ENCODE results near the gene CYP2A7. TPM values are rescaled to one million over a fixed set of nuclear protein-coding genes. Genes with fewer than 3 reads are reported as not detected.
A peak's percentile ranks its signal among the peaks of the same experiment; 100 is the strongest.
"Not testable (repeated sequence)": the region's sequence is repeated elsewhere in the genome, so short reads cannot be mapped to it uniquely, and the experiment has no call there.

The CYP2A7 gene
- total and polyA plus RNA-seq, 2 of the 8 experiments (the other 6 are each of a cell fraction or from before 2014, with no cell fraction given): 0.23 TPM; not detected in 1

DNA sequence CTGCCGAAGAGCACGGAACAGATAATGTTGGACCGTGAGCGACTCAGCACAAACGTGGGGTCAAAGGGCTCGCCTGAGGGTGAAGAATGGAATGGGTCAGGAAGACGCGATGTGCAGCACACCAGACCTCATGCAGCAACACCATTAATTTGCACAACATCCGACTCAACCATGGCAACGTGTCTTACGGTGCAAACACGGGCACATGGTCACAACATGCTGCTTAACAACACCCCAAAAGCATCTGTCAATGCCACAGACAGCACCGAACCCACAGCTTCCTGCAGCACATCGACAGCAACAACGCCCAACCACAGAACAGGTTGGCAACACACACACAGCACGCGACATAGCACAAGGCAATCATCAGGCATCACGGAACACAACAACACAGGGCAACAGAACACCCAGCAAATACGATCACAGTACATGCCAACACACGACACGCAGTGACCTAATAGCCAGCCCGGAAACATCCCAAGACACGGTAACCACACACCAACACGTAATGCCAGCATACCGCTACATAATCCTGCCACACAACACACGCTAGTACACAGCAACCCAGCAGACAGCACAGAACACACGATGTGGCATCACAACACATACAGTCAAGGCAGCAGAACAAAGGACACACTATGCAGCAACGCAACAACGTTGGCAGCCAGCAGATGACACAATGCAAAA is 55.2 kb downstream of the CYP2A7 start:
- H3K27me3 ChIP-seq (replicated peaks in 1 of 4; ENCODE audit: control insufficient read depth in 3 of 4, extremely low read depth in 1 of 4, insufficient read depth in 3 of 4, low read length in 3 of 4); H3K56ac ChIP-seq (replicated peaks; ENCODE audit: insufficient read length, low read depth, low read length); H3K18ac ChIP-seq (ENCODE audit: extremely low read depth, low read length); H3K4me2 ChIP-seq (ENCODE audit: insufficient read depth in 1 of 2, low read depth in 2 of 2, low read length in 2 of 2); H4K8ac ChIP-seq (ENCODE audit: extremely low read depth, insufficient read depth, low read length); H3K23me2 ChIP-seq (ENCODE audit: low read depth, low read length); H3K4me1 ChIP-seq (replicated peaks in 1 of 4; ENCODE audit: control insufficient read depth in 3 of 4, insufficient read depth in 4 of 4, low read length in 3 of 4); H3K79me1 ChIP-seq (ENCODE audit: low read depth, low read length); H3K27ac ChIP-seq (ENCODE audit: low read depth, low read length); CTCF ChIA-PET (ENCODE audit: partially characterized antibody); H3K9ac ChIP-seq (replicated peaks in 1 of 4; ENCODE audit: extremely low read depth in 1 of 4, low read depth in 3 of 4, low read length in 3 of 4); H2BK120ac ChIP-seq (replicated peaks; ENCODE audit: low read depth, low read length); H3K14ac ChIP-seq (ENCODE audit: insufficient read length); H3K79me2 ChIP-seq (ENCODE audit: control insufficient read depth in 1 of 2, insufficient read depth in 2 of 2, low read length in 2 of 2); DNase-seq (ENCODE audit: low read depth in 1 of 2, low spot score in 2 of 2); H4K20me1 ChIP-seq (replicated peaks in 1 of 2; ENCODE audit: control insufficient read depth in 1 of 2, insufficient read depth in 2 of 2, low read length in 2 of 2); FAIRE-seq; H4K91ac ChIP-seq (replicated peaks; ENCODE audit: insufficient read length, low read length); H3K4me3 ChIP-seq (ENCODE audit: extremely low read depth in 1 of 4, insufficient read depth in 2 of 4, low read depth in 3 of 4, low read length in 4 of 4); H3K9me3 ChIP-seq (ENCODE audit: insufficient read depth in 2 of 2, low read depth in 1 of 2, low read length in 1 of 2); H3K23ac ChIP-seq (ENCODE audit: insufficient read length); H3K36me3 ChIP-seq (ENCODE audit: control insufficient read depth in 2 of 4, insufficient read depth in 4 of 4, low read length in 3 of 4); H3K4ac ChIP-seq (replicated peaks; ENCODE audit: insufficient read length, low read depth, low read length); H4K5ac ChIP-seq (ENCODE audit: insufficient read length, low read depth, low read length): not testable (repeated sequence)
- Histone ChIP-seq H2BK12ac (ENCODE audit: low read depth, low read length) (peak overlapping the region; percentile 97; the same call in 1 of the 2 replicates), H2BK15ac (ENCODE audit: low read length) (peak overlapping the region; percentile 72; the same call in 1 of the 2 replicates), H2AK5ac (ENCODE audit: low read depth, low read length) (peak overlapping the region; percentile 95), H2BK20ac (ENCODE audit: low read length) (peak overlapping the region; percentile 34; the same call in 1 of the 2 replicates), H2BK5ac (ENCODE audit: low read depth, low read length) (0 out of 2 replicates have a peak overlapping the region, but pooled peaks have one; percentile 68), H2AFZ (ENCODE audit: low read length) (0 out of 2 replicates have a peak overlapping the region, but pooled peaks have one; percentile 8)
- POLR2A ChIA-PET (ENCODE audit: partially characterized antibody): interaction anchor here (0.8 kb wide), 1 partner anchor 29 kb away, joined by 4 read pairs; no protein-coding TSS in a partner anchor
- 94% methylated on average over 29 of the region's 29 CpGs; no CpG with 5 or more reads in 1 of the 2 experiments for WGBS, 2 experiments (ENCODE audit: extremely low coverage in 1 of 2, insufficient coverage in 1 of 2, insufficient read length in 1 of 2, insufficient replicate concordance in 2 of 2, low coverage in 1 of 2, low lambda C conversion rate in 2 of 2, missing lambda C conversion rate in 1 of 2)

DNA sequence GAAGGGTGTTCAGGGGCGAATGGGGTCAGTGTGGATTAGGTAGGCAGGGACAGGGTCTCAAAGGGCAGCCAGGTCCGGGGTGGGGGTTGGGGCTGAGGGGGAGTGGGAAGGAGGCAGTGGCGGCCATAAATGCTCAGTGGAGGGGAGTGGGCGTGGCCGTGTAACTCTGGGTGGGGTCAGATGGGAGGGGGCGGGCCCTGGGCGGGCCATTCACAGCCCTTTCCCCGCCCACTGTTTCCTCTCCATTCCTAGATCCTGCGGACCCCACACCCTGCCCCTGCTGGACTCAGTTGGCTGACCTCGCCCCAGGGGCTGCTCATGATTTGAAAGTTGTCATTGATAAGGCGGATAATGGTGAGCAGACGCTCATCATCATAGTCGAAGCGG is 55.7 kb downstream of the CYP2A7 start:
- H4K91ac ChIP-seq (replicated peaks; ENCODE audit: insufficient read length, low read length); POLR2A ChIA-PET (ENCODE audit: partially characterized antibody); H4K8ac ChIP-seq (ENCODE audit: extremely low read depth, insufficient read depth, low read length); H3K23me2 ChIP-seq (ENCODE audit: low read depth, low read length); H2BK12ac ChIP-seq (ENCODE audit: low read depth, low read length); H3K36me3 ChIP-seq (ENCODE audit: control insufficient read depth in 2 of 4, insufficient read depth in 4 of 4, low read length in 3 of 4); H3K4me3 ChIP-seq (ENCODE audit: extremely low read depth in 1 of 4, insufficient read depth in 2 of 4, low read depth in 3 of 4, low read length in 4 of 4); H2BK120ac ChIP-seq (replicated peaks; ENCODE audit: low read depth, low read length); H3K56ac ChIP-seq (replicated peaks; ENCODE audit: insufficient read length, low read depth, low read length); CTCF ChIA-PET (ENCODE audit: partially characterized antibody); H3K18ac ChIP-seq (ENCODE audit: extremely low read depth, low read length); H3K4me2 ChIP-seq (ENCODE audit: insufficient read depth in 1 of 2, low read depth in 2 of 2, low read length in 2 of 2); DNase-seq (ENCODE audit: low read depth in 1 of 2, low spot score in 2 of 2); H2AK5ac ChIP-seq (ENCODE audit: low read depth, low read length); H3K27me3 ChIP-seq (replicated peaks in 1 of 4; ENCODE audit: control insufficient read depth in 3 of 4, extremely low read depth in 1 of 4, insufficient read depth in 3 of 4, low read length in 3 of 4); H2BK5ac ChIP-seq (ENCODE audit: low read depth, low read length); H2BK15ac ChIP-seq (ENCODE audit: low read length); H3K79me1 ChIP-seq (ENCODE audit: low read depth, low read length); H3K9ac ChIP-seq (replicated peaks in 1 of 4; ENCODE audit: extremely low read depth in 1 of 4, low read depth in 3 of 4, low read length in 3 of 4); H3K79me2 ChIP-seq (ENCODE audit: control insufficient read depth in 1 of 2, insufficient read depth in 2 of 2, low read length in 2 of 2); H4K20me1 ChIP-seq (replicated peaks in 1 of 2; ENCODE audit: control insufficient read depth in 1 of 2, insufficient read depth in 2 of 2, low read length in 2 of 2); H2BK20ac ChIP-seq (ENCODE audit: low read length); FAIRE-seq; H2AFZ ChIP-seq (ENCODE audit: low read length); H3K4ac ChIP-seq (replicated peaks; ENCODE audit: insufficient read length, low read depth, low read length); H3K27ac ChIP-seq (ENCODE audit: low read depth, low read length); H3K14ac ChIP-seq (ENCODE audit: insufficient read length); H3K23ac ChIP-seq (ENCODE audit: insufficient read length); H3K4me1 ChIP-seq (replicated peaks in 1 of 4; ENCODE audit: control insufficient read depth in 3 of 4, insufficient read depth in 4 of 4, low read length in 3 of 4); H3K9me3 ChIP-seq (ENCODE audit: insufficient read depth in 2 of 2, low read depth in 1 of 2, low read length in 1 of 2); H4K5ac ChIP-seq (ENCODE audit: insufficient read length, low read depth, low read length): not testable (repeated sequence)
- 94% methylated on average over 6 of the region's 14 CpGs; no CpG with 5 or more reads in 1 of the 2 experiments for WGBS, 2 experiments (ENCODE audit: extremely low coverage in 1 of 2, insufficient coverage in 1 of 2, insufficient read length in 1 of 2, insufficient replicate concordance in 2 of 2, low coverage in 1 of 2, low lambda C conversion rate in 2 of 2, missing lambda C conversion rate in 1 of 2)
